ENCODE results near the gene LHB.

Gene LHB

DNA sequence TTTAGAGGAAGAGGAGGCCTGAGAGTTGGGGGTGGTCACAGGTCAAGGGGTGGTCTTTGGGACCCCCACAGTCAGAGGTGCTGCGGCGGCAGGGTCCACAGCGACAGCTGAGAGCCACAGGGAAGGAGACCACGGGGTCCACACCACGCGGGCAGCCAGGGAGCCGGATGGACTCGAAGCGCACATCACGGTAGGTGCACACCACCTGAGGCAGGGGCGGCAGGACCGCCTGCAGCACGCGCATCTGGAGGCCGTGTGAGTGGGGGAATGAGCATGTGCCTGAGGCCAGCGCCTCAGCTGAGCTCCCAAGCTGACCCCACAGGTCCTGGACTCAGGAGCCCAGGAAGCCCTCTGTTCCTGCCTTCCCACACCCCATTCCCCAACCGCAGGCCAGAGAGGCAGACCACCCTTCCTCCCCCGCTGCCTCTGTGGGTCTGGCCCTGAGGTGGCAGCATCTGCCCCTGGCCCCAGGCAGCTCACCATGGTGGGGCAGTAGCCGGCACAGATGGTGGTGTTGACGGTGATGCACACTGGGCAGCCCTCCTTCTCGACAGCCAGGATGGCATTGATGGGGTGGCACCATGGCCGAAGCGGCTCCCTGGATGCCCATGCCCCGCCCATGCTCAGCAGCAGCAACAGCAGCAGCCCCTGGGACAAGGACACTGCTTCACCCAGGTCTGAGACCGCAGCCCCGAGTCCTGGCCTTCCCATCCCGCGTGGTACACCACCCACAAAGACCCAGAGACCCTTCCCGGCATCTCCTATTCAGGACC is 638 bp downstream of the LHB start:
- no peak for DNase-seq
- in situ Hi-C loops (cut with HindIII; ENCODE audit: low pct_ligation_motif_present, low sequenced_read_pairs), result no loop called here
- H3K36me3 ChIP-seq (replicated peaks), result peaks cover 23% of the 10 kb centered on the region
- H3K27ac ChIP-seq, result no peak overlapping the region
- TF ChIP-seq CTCF (IDR thresholded peaks at IDR 0.05; ENCODE audit: low read depth, low read length, missing control alignments), result no peak
- no peak overlapping the region for H3K4me3 ChIP-seq (ENCODE audit: low read depth, low read length)
- H3K27me3 ChIP-seq (replicated peaks), result no peaks in the 10 kb centered on the region

GRCh38 chr19:49014870-49015255 is 2.0 kb downstream of the LHB start:
- H3K36me3 ChIP-seq (replicated peaks), result peaks cover 34% of the 10 kb centered on the region
- no peak for DNase-seq
- no peak overlapping the region for H3K4me3 ChIP-seq (ENCODE audit: low read depth, low read length)
- H3K27me3 ChIP-seq (replicated peaks), result no peaks in the 10 kb centered on the region
- H3K27ac ChIP-seq, result no peak overlapping the region
- TF ChIP-seq CTCF (IDR thresholded peaks at IDR 0.05; ENCODE audit: low read depth, low read length, missing control alignments), result no peak
- in situ Hi-C loops (cut with HindIII; ENCODE audit: low pct_ligation_motif_present, low sequenced_read_pairs), result no loop called here

GRCh38 chr19:49014123-49014869 is 2.6 kb downstream of the LHB start:
- no peak overlapping the region for H3K27ac ChIP-seq
- no peak for TF ChIP-seq CTCF (IDR thresholded peaks at IDR 0.05; ENCODE audit: low read depth, low read length, missing control alignments)
- DNase-seq, result no peak
- peaks cover 40% of the 10 kb centered on the region for H3K36me3 ChIP-seq (replicated peaks)
- no peaks in the 10 kb centered on the region for H3K27me3 ChIP-seq (replicated peaks)
- in situ Hi-C loops (cut with HindIII; ENCODE audit: low pct_ligation_motif_present, low sequenced_read_pairs), result no loop called here
- no peak overlapping the region for H3K4me3 ChIP-seq (ENCODE audit: low read depth, low read length)

- Histone ChIP-seq H3K27ac (no peak overlapping the region), H3K36me3 (replicated peaks) (peaks cover 58% of the 10 kb centered on the region), H3K4me3 (ENCODE audit: low read depth, low read length) (no peak overlapping the region), H3K27me3 (replicated peaks) (no peaks in the 10 kb centered on the region)
- DNase-seq, result no peak
- no peak for TF ChIP-seq CTCF (IDR thresholded peaks at IDR 0.05; ENCODE audit: low read depth, low read length, missing control alignments)
- in situ Hi-C loops (cut with HindIII; ENCODE audit: low pct_ligation_motif_present, low sequenced_read_pairs), result no loop called here
Measured at GRCh38 chr19:49011194-49011593, 5.7 kb downstream of the LHB start.

DNA sequence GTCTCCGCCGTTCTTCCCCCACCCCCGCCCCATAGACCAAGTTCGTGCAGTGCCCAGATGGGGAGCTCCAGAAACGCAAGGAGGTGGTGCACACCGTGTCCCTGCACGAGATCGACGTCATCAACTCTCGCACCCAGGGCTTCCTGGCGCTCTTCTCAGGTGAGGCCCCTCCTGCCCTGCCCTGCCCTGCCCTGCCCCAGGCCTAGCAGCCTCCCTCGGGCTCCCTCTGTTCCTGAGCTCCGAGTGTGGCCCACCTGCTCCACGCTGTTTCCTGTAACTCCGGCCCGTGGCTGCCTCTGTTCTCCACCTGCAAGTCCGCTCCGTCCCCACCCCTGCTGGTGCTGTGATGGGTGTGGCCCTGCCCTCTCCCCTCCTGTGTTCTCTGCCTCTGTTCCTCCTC is 6.4 kb downstream of the LHB start:
- Histone ChIP-seq H3K27me3 (replicated peaks) (no peaks in the 10 kb centered on the region), H3K4me3 (ENCODE audit: low read depth, low read length) (no peak overlapping the region), H3K36me3 (replicated peaks) (peaks cover 64% of the 10 kb centered on the region), H3K27ac (no peak overlapping the region)
- no peak for DNase-seq
- no peak for TF ChIP-seq CTCF (IDR thresholded peaks at IDR 0.05; ENCODE audit: low read depth, low read length, missing control alignments)
- in situ Hi-C loops (cut with HindIII; ENCODE audit: low pct_ligation_motif_present, low sequenced_read_pairs), result no loop called here
